Liver (tissue), 9 donors: ENCODE results near the gene CATSPERB. TPM values are rescaled to one million over a fixed set of nuclear protein-coding genes. Genes with fewer than 3 reads are reported as not detected.
"Not testable (repeated sequence)": the region's sequence is repeated elsewhere in the genome, so short reads cannot be mapped to it uniquely, and the experiment has no call there.

ENCODE experiments used
- DNase-seq: peaks from one replicate; pipeline ENCODE4 v3.0.0-alpha.2; 2017; ENCODE audit warnings: low spot score
- H3K27ac ChIP-seq, 2 donors: one replicate each; pipeline ENCODE4 v1.7.0; 2013; ENCODE audit warnings: inconsistent platforms in 2 of 2, low read length in 2 of 2, control low read depth in 1 of 2, low read depth in 1 of 2, mild to moderate bottlenecking in 1 of 2
- H3K27me3 ChIP-seq, 4 donors: one replicate each; pipeline versions ENCODE4 v1.6.1 to v1.7.0; 2013; ENCODE audit warnings: low read length in 3 of 4, inconsistent platforms in 1 of 4, mild to moderate bottlenecking in 1 of 4, moderate library complexity in 1 of 4; ENCODE audit not compliant: control insufficient read depth in 4 of 4, insufficient read depth in 4 of 4
- H3K36me3 ChIP-seq, 4 donors: one replicate each; pipeline versions ENCODE4 v1.6.1 to v1.7.0; 2013; ENCODE audit warnings: low read length in 3 of 4, mild to moderate bottlenecking in 3 of 4, low read depth in 1 of 4, moderate library complexity in 1 of 4; ENCODE audit not compliant: control insufficient read depth in 4 of 4, insufficient read depth in 3 of 4
- H3K4me1 ChIP-seq, 4 donors: one replicate each; pipeline versions ENCODE4 v1.6.1 to v1.7.0; 2013; ENCODE audit warnings: low read length in 3 of 4, mild to moderate bottlenecking in 3 of 4, moderate library complexity in 1 of 4; ENCODE audit not compliant: control insufficient read depth in 4 of 4, insufficient read depth in 4 of 4
- H3K4me3 ChIP-seq, 3 donors: one replicate each; pipeline versions ENCODE4 v1.6.1 to v1.7.0; 2013; ENCODE audit warnings: low read length in 3 of 3, control low read depth in 1 of 3, low read depth in 1 of 3, mild to moderate bottlenecking in 1 of 3
- H3K9ac ChIP-seq, 2 donors: one replicate each; pipeline ENCODE4 v1.7.0; 2013; ENCODE audit warnings: low read length in 2 of 2, mild to moderate bottlenecking in 2 of 2, moderate library complexity in 2 of 2, control low read depth in 1 of 2, low read depth in 1 of 2
- H3K9me3 ChIP-seq, 4 donors: one replicate each; pipeline versions ENCODE4 v1.6.1 to v1.7.0; 2013; ENCODE audit warnings: low read length in 3 of 4; ENCODE audit not compliant: control insufficient read depth in 4 of 4
- ATF3 ChIP-seq: IDR thresholded peaks from 2 replicates; pipeline ENCODE4 v1.6.1; 2016; ENCODE audit warnings: antibody characterized with exemption
- CTCF ChIP-seq: fragments of 150-350 bp; IDR thresholded peaks from 2 replicates; pipeline ENCODE4 v1.5.1; 2017; ENCODE audit warnings: improper control_type of control experiment, low read depth, low read length; ENCODE audit not compliant: missing input control
- EGR1 ChIP-seq, 2 donors: IDR thresholded peaks; 2 replicates each; pipeline ENCODE4 v1.6.1; 2016 to 2018; ENCODE audit warnings: antibody characterized with exemption in 2 of 2, low read depth in 2 of 2
- FOXA1 ChIP-seq: IDR thresholded peaks from 2 replicates; pipeline ENCODE4 v1.6.1; 2016; ENCODE audit warnings: antibody characterized with exemption
- FOXA2 ChIP-seq: IDR thresholded peaks from 2 replicates; pipeline ENCODE4 v1.6.1; 2016; ENCODE audit warnings: antibody characterized with exemption
- GABPA ChIP-seq, 2 donors: IDR thresholded peaks in 1 of 2; conservative IDR thresholded peaks in 1 of 2; 2 replicates each; pipeline ENCODE4 v1.6.1; 2016; ENCODE audit warnings: antibody characterized with exemption in 2 of 2, mild to moderate bottlenecking in 1 of 2, moderate library complexity in 1 of 2
- HNF4A ChIP-seq, 2 donors: conservative IDR thresholded peaks; 2 replicates each; pipeline ENCODE4 v1.6.1; 2016; ENCODE audit warnings: antibody characterized with exemption in 2 of 2, mild to moderate bottlenecking in 2 of 2
- HNF4G ChIP-seq: IDR thresholded peaks from 2 replicates; pipeline ENCODE4 v1.6.1; 2016; ENCODE audit warnings: antibody characterized with exemption
- JUND ChIP-seq, 2 donors: IDR thresholded peaks; 2 replicates each; pipeline ENCODE4 v1.6.1; 2016; ENCODE audit warnings: antibody characterized with exemption in 2 of 2
- MAX ChIP-seq: IDR thresholded peaks from 2 replicates; pipeline ENCODE4 v1.6.1; 2016; ENCODE audit warnings: antibody characterized with exemption
- NR2F2 ChIP-seq: IDR thresholded peaks from 2 replicates; pipeline ENCODE4 v1.6.1; 2016; ENCODE audit warnings: antibody characterized with exemption
- RAD21 ChIP-seq, 2 donors: IDR thresholded peaks; 2 replicates each; pipeline ENCODE4 v1.6.1; 2016; ENCODE audit warnings: antibody characterized with exemption in 2 of 2, mild to moderate bottlenecking in 2 of 2
- REST ChIP-seq: IDR thresholded peaks from 2 replicates; pipeline ENCODE4 v1.6.1; 2016; ENCODE audit warnings: antibody characterized with exemption, mild to moderate bottlenecking
- RXRA ChIP-seq, 2 donors: IDR thresholded peaks; 2 replicates each; pipeline ENCODE4 v1.6.1; 2017 to 2018; ENCODE audit warnings: antibody characterized with exemption in 2 of 2, mild to moderate bottlenecking in 1 of 2
- SP1 ChIP-seq: IDR thresholded peaks from 2 replicates; pipeline ENCODE4 v1.6.1; 2018; ENCODE audit warnings: antibody characterized with exemption, mild to moderate bottlenecking
- TAF1 ChIP-seq: conservative IDR thresholded peaks from 2 replicates; pipeline ENCODE4 v1.6.1; 2016; ENCODE audit warnings: antibody characterized with exemption, mild to moderate bottlenecking
- YY1 ChIP-seq: IDR thresholded peaks from 2 replicates; pipeline ENCODE4 v1.6.1; 2016; ENCODE audit warnings: antibody characterized with exemption, mild to moderate bottlenecking
- ZBTB33 ChIP-seq: IDR thresholded peaks from 2 replicates; pipeline ENCODE4 v1.6.1; 2016; ENCODE audit warnings: antibody characterized with exemption
- WGBS: extraction: QIAGEN DNeasy Blood & Tissue Kit; methylation state at CpG from one replicate; pipeline ENCODE4 v1.1.7; 2013; 5-methylcytosine and 5-hydroxymethylcytosine counted together
- polyA plus RNA-seq, 2 donors: library from polyadenylated mRNA; stranded (reverse) in 1 of 2; unstranded in 1 of 2; fragments of 200-250 nt in 1 of 2; fragments of >200 nt in 1 of 2; fragmentation: Nextera tagmentation in 1 of 2; extraction: Ambion mirVana in 1 of 2; gene quantifications; one replicate each; pipeline versions ENCODE4 v1.2.1 to v1.2.3, GENCODE V29; 2013 to 2015
- total RNA-seq, 2 donors: library from RNA; depleted of rRNA; stranded (reverse); fragments of >200 nt; gene quantifications; one replicate each; pipeline ENCODE4 v1.2.3, GENCODE V29; 2014
- donor health status: healthy.
- donor health status: healthy.
- donor health status: healthy.
- donor health status: healthy.
- donor health status: healthy.

CATSPERB gene
- total and polyA plus RNA-seq, 4 donors, result 0.01 to 0.59 (median 0.07) TPM; not detected in 1

GRCh38 chr14:91536327-91536726, 195.6 kb downstream of the CATSPERB start (continued):
- TF ChIP-seq GABPA (IDR thresholded peaks at IDR 0.05 in 1 of 2, conservative IDR thresholded peaks at IDR 0.05 in 1 of 2) (no peak), NR2F2 (no peak), ATF3 (no peak), SP1 (no peak), ZBTB33 (no peak), FOXA1 (no peak), YY1 (no peak)

- not testable (repeated sequence) for H3K27ac ChIP-seq, H3K36me3 ChIP-seq, H3K4me3 ChIP-seq, H3K4me1 ChIP-seq, H3K9me3 ChIP-seq, DNase-seq, H3K9ac ChIP-seq, H3K27me3 ChIP-seq
- WGBS, result 84% methylated on average over 5 of the region's 5 CpGs
Measured at GRCh38 chr14:91534059-91534458, 197.8 kb downstream of the CATSPERB start.

GRCh38 chr14:91533623-91534022, 198.3 kb downstream of the CATSPERB start:
- DNase-seq, result no peak
- TF ChIP-seq HNF4A (conservative IDR thresholded peaks at IDR 0.05) (no peak), JUND (IDR thresholded peaks at IDR 0.05) (no peak), MAX (no peak), RAD21 (IDR thresholded peaks at IDR 0.05) (no peak), RXRA (IDR thresholded peaks at IDR 0.05) (no peak), EGR1 (IDR thresholded peaks at IDR 0.05; ENCODE audit: low read depth in 2 of 2) (no peak), ATF3 (no peak), NR2F2 (no peak), ZBTB33 (no peak), SP1 (no peak), TAF1 (no peak), FOXA1 (no peak), HNF4G (no peak), FOXA2 (no peak), YY1 (no peak), CTCF (no peak), REST (no peak), GABPA (IDR thresholded peaks at IDR 0.05 in 1 of 2, conservative IDR thresholded peaks at IDR 0.05 in 1 of 2) (no peak)
- H3K9ac ChIP-seq, result no peak overlapping the region
- H3K27me3 ChIP-seq, result no peaks in the 10 kb centered on the region
- 86% methylated on average over 3 of the region's 3 CpGs for WGBS
- H3K36me3 ChIP-seq, result peaks cover 0 to 1% (median 0%) of the 10 kb centered on the region in 4 donors
- peaks cover 0 to 6% (median 0%) of the 10 kb centered on the region in 4 donors for H3K4me1 ChIP-seq
- H3K27ac ChIP-seq, result no peak overlapping the region
- H3K4me3 ChIP-seq, result no peak overlapping the region
- H3K9me3 ChIP-seq, result no peaks in the 10 kb centered on the region
